Astrocyte (in vitro differentiated cells and primary cell): ENCODE measurements around the gene SLC6A19. TPM values are rescaled to one million over a fixed set of nuclear protein-coding genes. Genes with fewer than 3 reads are reported as not detected.

Experiments
- DNase-seq: peaks from one replicate; pipeline ENCODE4 v3.0.0-alpha.2; 2010; ENCODE audit warnings: low read depth
- FAIRE-seq: peaks from 2 replicates; lab custom pipeline; 2011; peaks lifted over from hg19 to GRCh38; lab: Jason Lieb, UNC
- H2AFZ ChIP-seq: 2 replicates; pipeline ENCODE4 v1.6.0; 2012; ENCODE audit warnings: low read depth, low read length, inconsistent platforms
- H3K27ac ChIP-seq: 2 replicates; pipeline ENCODE4 v1.5.1; 2011; ENCODE audit warnings: low read depth, low read length, inconsistent platforms
- H3K27me3 ChIP-seq: 2 replicates; pipeline ENCODE4 v1.6.0; 2011; ENCODE audit warnings: low read length, inconsistent platforms; ENCODE audit not compliant: insufficient read depth
- H3K36me3 ChIP-seq: 2 replicates; pipeline ENCODE4 v1.5.1; 2011; ENCODE audit warnings: low read length, inconsistent platforms; ENCODE audit not compliant: insufficient read depth
- H3K4me1 ChIP-seq: 2 replicates; pipeline ENCODE4 v1.5.1; 2011; ENCODE audit warnings: low read length, inconsistent platforms; ENCODE audit not compliant: insufficient read depth
- H3K4me2 ChIP-seq: 2 replicates; pipeline ENCODE4 v1.6.0; 2012; ENCODE audit warnings: low read length, inconsistent platforms
- H3K4me3 ChIP-seq: 2 replicates; pipeline ENCODE4 v1.5.1; 2011; ENCODE audit warnings: low read depth, mild to moderate bottlenecking, low read length, inconsistent platforms; ENCODE audit not compliant: insufficient read depth
- H3K79me2 ChIP-seq: 2 replicates; pipeline ENCODE4 v1.6.0; 2012; ENCODE audit warnings: mild to moderate bottlenecking, low read length, inconsistent platforms; ENCODE audit not compliant: insufficient read depth
- H3K9ac ChIP-seq: 2 replicates; pipeline ENCODE4 v1.6.0; 2012; ENCODE audit warnings: mild to moderate bottlenecking, low read length, inconsistent platforms
- H3K9me3 ChIP-seq: 2 replicates; pipeline ENCODE4 v1.5.1; 2012; ENCODE audit warnings: low read depth, mild to moderate bottlenecking, low read length, inconsistent platforms; ENCODE audit not compliant: insufficient read depth
- H4K20me1 ChIP-seq: 2 replicates; pipeline ENCODE4 v1.6.0; 2012; ENCODE audit warnings: low read length, inconsistent platforms; ENCODE audit not compliant: insufficient read depth
- H3K27ac Mint-ChIP-seq: one replicate; pipeline ENCODE4 v1.8.0; 2021; ENCODE audit warnings: mild to moderate bottlenecking, mixed read lengths; ENCODE audit not compliant: unreplicated experiment
- H3K27me3 Mint-ChIP-seq: one replicate; pipeline ENCODE4 v1.8.0; 2021; ENCODE audit warnings: low read depth, mixed read lengths; ENCODE audit not compliant: unreplicated experiment
- H3K36me3 Mint-ChIP-seq: one replicate; pipeline ENCODE4 v1.8.0; 2021; ENCODE audit warnings: low read depth, mixed read lengths; ENCODE audit not compliant: unreplicated experiment
- H3K4me1 Mint-ChIP-seq: one replicate; pipeline ENCODE4 v1.8.0; 2021; ENCODE audit warnings: low read depth, mixed read lengths; ENCODE audit not compliant: unreplicated experiment
- H3K4me3 Mint-ChIP-seq: one replicate; pipeline ENCODE4 v1.8.0; 2021; ENCODE audit warnings: mild to moderate bottlenecking, moderate library complexity, mixed read lengths; ENCODE audit not compliant: unreplicated experiment
- H3K9me3 Mint-ChIP-seq: one replicate; pipeline ENCODE4 v1.8.0; 2021; ENCODE audit warnings: mild to moderate bottlenecking, mixed read lengths; ENCODE audit not compliant: unreplicated experiment
- CTCF ChIP-seq: IDR thresholded peaks from 2 replicates; pipeline ENCODE4 v1.5.1; 2011; ENCODE audit warnings: low read depth, mild to moderate bottlenecking, inconsistent platforms, low read length, moderate library complexity; ENCODE audit not compliant: insufficient read depth
- EZH2 ChIP-seq: IDR thresholded peaks from 2 replicates; pipeline ENCODE4 v1.6.1; 2012; ENCODE audit warnings: mild to moderate bottlenecking, low read length, inconsistent platforms; ENCODE audit not compliant: insufficient read depth
- total RNA-seq: library from RNA; stranded (reverse); gene quantifications from 2 replicates; pipeline ENCODE4 v1.2.1, GENCODE V29; 2021

Gene SLC6A19
- total RNA-seq, 1 donor from 2014 or later: not detected

DNA sequence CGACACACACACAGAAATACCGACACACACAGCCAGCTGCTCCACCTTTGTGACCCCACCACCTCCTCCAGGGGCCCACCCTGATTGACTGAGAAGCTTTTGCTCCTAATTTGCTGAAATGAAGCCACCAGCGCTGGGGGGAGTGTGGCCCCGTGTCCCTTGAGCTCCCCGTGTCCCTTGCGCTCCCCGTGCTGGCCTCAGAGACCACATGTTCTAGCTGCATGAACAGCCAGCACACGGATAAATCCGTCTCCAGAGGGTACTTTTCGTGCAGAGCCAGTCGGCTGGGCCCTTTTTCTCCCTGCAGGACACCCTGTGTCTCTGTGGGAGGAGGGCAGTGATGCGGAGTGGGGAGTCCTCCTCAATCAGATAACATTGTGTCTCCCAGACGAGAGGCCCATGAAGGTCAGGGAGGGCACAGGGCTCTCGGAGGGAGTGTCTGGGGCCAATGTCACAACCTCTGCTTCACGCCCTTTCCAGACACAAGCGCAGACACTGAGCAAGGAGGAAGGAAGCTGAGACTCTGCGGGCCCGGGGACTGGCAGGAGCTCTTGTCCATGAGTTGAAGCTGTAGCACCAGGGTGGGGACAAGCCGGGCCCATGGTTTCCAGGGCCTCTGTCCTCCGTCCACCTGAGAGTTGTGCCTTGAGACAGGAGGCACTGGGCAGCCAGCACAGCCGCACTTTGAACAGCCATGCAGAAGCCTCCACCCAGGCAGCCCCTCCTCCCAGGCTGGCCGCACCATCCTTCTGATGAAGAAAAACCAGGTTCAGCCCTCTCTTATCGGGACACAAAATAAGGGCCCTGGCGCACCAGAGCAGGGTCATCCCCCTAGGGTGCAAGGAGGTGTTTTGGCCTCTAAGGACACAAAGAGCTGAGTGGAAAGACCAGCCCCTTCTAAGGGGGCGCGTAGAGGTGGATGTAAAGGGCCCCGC, 36.4 kb upstream of the SLC6A19 start:
- Histone ChIP-seq H3K27me3 (peaks cover 5% of the 10 kb centered on the region), H3K4me2 (no peak overlapping the region), H3K79me2 (no peaks in the 10 kb centered on the region), H2AFZ (no peak overlapping the region), H3K27ac (no peak overlapping the region), H3K9ac (no peak overlapping the region), H3K4me3 (no peak overlapping the region), H3K36me3 (no peaks in the 10 kb centered on the region), H3K9me3 (no peaks in the 10 kb centered on the region), H4K20me1 (no peaks in the 10 kb centered on the region), H3K4me1 (no peaks in the 10 kb centered on the region)
- H3K27me3 Mint-ChIP-seq: peaks cover 19% of the 10 kb centered on the region
- DNase-seq (no peak), FAIRE-seq (no peak)
- no peaks in the 10 kb centered on the region for H3K9me3 Mint-ChIP-seq
- TF ChIP-seq EZH2 (no peak), CTCF (no peak)
- H3K4me1 Mint-ChIP-seq: peaks cover 3% of the 10 kb centered on the region
- H3K36me3 Mint-ChIP-seq: no peaks in the 10 kb centered on the region
- H3K4me3 Mint-ChIP-seq: no peak overlapping the region
- H3K27ac Mint-ChIP-seq: no peak overlapping the region

DNA sequence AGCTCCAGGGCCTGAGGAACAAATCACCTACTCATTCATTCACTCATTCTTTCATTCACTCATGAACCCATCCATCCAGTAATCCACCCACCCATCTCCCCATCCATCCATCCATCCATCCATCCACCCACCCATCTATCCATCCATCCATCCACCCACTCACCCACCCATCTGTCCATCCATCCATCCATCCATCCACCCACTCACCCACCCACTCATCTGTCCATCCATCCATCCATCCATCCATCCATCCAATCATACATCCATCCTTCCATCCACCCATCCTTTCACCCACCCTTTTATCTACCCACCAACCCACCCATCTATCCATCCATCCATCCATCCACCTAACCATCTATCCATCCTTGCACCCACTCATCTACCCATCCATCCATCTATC, 35.5 kb upstream of the SLC6A19 start:
- Histone ChIP-seq H3K36me3 (no peaks in the 10 kb centered on the region), H3K79me2 (no peaks in the 10 kb centered on the region), H3K4me3 (no peak overlapping the region), H2AFZ (no peak overlapping the region), H3K4me1 (no peaks in the 10 kb centered on the region), H3K9me3 (no peaks in the 10 kb centered on the region), H3K4me2 (no peak overlapping the region), H3K9ac (no peak overlapping the region), H3K27me3 (peaks cover 5% of the 10 kb centered on the region), H3K27ac (no peak overlapping the region), H4K20me1 (no peaks in the 10 kb centered on the region)
- no peak for FAIRE-seq
- TF ChIP-seq CTCF (no peak), EZH2 (no peak)
- Mint-ChIP-seq H3K9me3 (no peaks in the 10 kb centered on the region), H3K4me1 (peaks cover 3% of the 10 kb centered on the region), H3K27me3 (peaks cover 17% of the 10 kb centered on the region), H3K4me3 (no peak overlapping the region), H3K27ac (no peak overlapping the region), H3K36me3 (no peaks in the 10 kb centered on the region)
- DNase-seq: no peak

GRCh38 chr5:1166370-1166769, 35.0 kb upstream of the SLC6A19 start:
- H4K20me1 ChIP-seq: no peaks in the 10 kb centered on the region
- H3K4me3 Mint-ChIP-seq: no peak overlapping the region

More at GRCh38 chr5:1166370-1166769, 35.0 kb upstream of the SLC6A19 start:
- Histone ChIP-seq H3K9me3 (no peaks in the 10 kb centered on the region), H3K27me3 (peaks cover 5% of the 10 kb centered on the region), H3K4me3 (no peak overlapping the region), H3K36me3 (no peaks in the 10 kb centered on the region), H3K4me2 (no peak overlapping the region), H3K27ac (no peak overlapping the region), H3K4me1 (no peaks in the 10 kb centered on the region), H2AFZ (no peak overlapping the region), H3K79me2 (no peaks in the 10 kb centered on the region), H3K9ac (no peak overlapping the region)
- Mint-ChIP-seq H3K27ac (peak overlapping the region; percentile 69), H3K4me1 (peaks cover 3% of the 10 kb centered on the region), H3K9me3 (no peaks in the 10 kb centered on the region), H3K36me3 (no peaks in the 10 kb centered on the region), H3K27me3 (peaks cover 22% of the 10 kb centered on the region)
- DNase-seq (no peak), FAIRE-seq (no peak)
- no peak for TF ChIP-seq EZH2
- TF ChIP-seq CTCF: no peak
